ENCODE results near the gene CYP2C19. TPM values are rescaled to one million over a fixed set of nuclear protein-coding genes. Genes with fewer than 3 reads are reported as not detected.

The CYP2C19 gene
- total RNA-seq (not detected), polyA plus RNA-seq (not detected)
- long read RNA-seq, donor 1, result 0 reads
- long read RNA-seq, donor 2, result 0 reads

- no peak for TF ChIP-seq CTCF (IDR thresholded peaks at IDR 0.05 in 8 of 11, conservative IDR thresholded peaks at IDR 0.05 in 3 of 11)
- no peak for TF ChIP-seq POLR2A (IDR thresholded peaks at IDR 0.05)
- no peak for TF ChIP-seq POLR2AphosphoS5 (IDR thresholded peaks at IDR 0.05)
- no peak for DNase-seq
- H3K36me3 ChIP-seq, result no peaks in the 10 kb centered on the region
- intact Hi-C loops (cut with DNase I; ENCODE audit: low total_unique reads), result no loop called here
- H3K4me1 ChIP-seq, result no peaks in the 10 kb centered on the region
- H3K27me3 ChIP-seq (replicated peaks in 1 of 7), result no peaks in the 10 kb centered on the region
- H3K4me3 ChIP-seq, result no peak within 1 kb of the TSS
- WGBS, 5 donors, result 72 to 86% (median 81%) methylated on average over 3 of the region's 3 CpGs
- H3K9me3 ChIP-seq, result peaks cover 0 to 8% (median 0%) of the 10 kb centered on the region in 8 donors
- no peak within 1 kb of the TSS for H3K27ac ChIP-seq
Measured at GRCh38 chr10:94762393-94762792, at the start of gene CYP2C19. Gene CYP2C19 (plus strand): TSS chr10:94762681. CDS start chr10:94762706, 25 bp downstream.

- no peak for TF ChIP-seq POLR2A (IDR thresholded peaks at IDR 0.05)
- no peak for TF ChIP-seq CTCF (IDR thresholded peaks at IDR 0.05 in 8 of 11, conservative IDR thresholded peaks at IDR 0.05 in 3 of 11)
- no peak for TF ChIP-seq POLR2AphosphoS5 (IDR thresholded peaks at IDR 0.05)
- Histone ChIP-seq H3K4me3 (no peak overlapping the region), H3K4me1 (no peaks in the 10 kb centered on the region), H3K27me3 (replicated peaks in 1 of 7) (no peaks in the 10 kb centered on the region), H3K27ac (no peak overlapping the region), H3K36me3 (no peaks in the 10 kb centered on the region), H3K9me3 (peaks cover 0 to 4% (median 0%) of the 10 kb centered on the region in 8 donors)
- intact Hi-C loops (cut with DNase I; ENCODE audit: low total_unique reads), result no loop called here
- no peak for DNase-seq
Measured at GRCh38 chr10:94725871-94726270, 36.6 kb upstream of the CYP2C19 start.

GRCh38 chr10:94735197-94735596 is 27.3 kb upstream of the CYP2C19 start:
- H3K27me3 ChIP-seq (replicated peaks in 1 of 7), result no peaks in the 10 kb centered on the region
- TF ChIP-seq POLR2AphosphoS5 (IDR thresholded peaks at IDR 0.05) (no peak), CTCF (IDR thresholded peaks at IDR 0.05 in 8 of 11, conservative IDR thresholded peaks at IDR 0.05 in 3 of 11) (no peak), POLR2A (IDR thresholded peaks at IDR 0.05) (no peak)
- H3K27ac ChIP-seq, result no peak overlapping the region
- intact Hi-C loops (cut with DNase I; ENCODE audit: low total_unique reads), result no loop called here
- WGBS, 5 donors, result 71 to 81% (median 76%) methylated on average over 3 of the region's 3 CpGs
- no peak overlapping the region for H3K4me3 ChIP-seq
- DNase-seq, result no peak
- H3K4me1 ChIP-seq, result no peaks in the 10 kb centered on the region
- peaks cover 0 to 19% (median 10%) of the 10 kb centered on the region in 8 donors for H3K9me3 ChIP-seq
- H3K36me3 ChIP-seq, result no peaks in the 10 kb centered on the region

GRCh38 chr10:94738588-94738987 is 23.9 kb upstream of the CYP2C19 start:
- WGBS, 5 donors, result 67 to 79% (median 69%) methylated on average over 2 of the region's 2 CpGs
- no peak for DNase-seq

More at GRCh38 chr10:94738588-94738987, 23.9 kb upstream of the CYP2C19 start:
- Histone ChIP-seq H3K36me3 (no peaks in the 10 kb centered on the region), H3K27me3 (replicated peaks in 1 of 7) (no peaks in the 10 kb centered on the region), H3K4me1 (no peaks in the 10 kb centered on the region), H3K9me3 (peaks cover 0 to 44% (median 35%) of the 10 kb centered on the region in 8 donors), H3K4me3 (no peak overlapping the region), H3K27ac (no peak overlapping the region)
- intact Hi-C loops (cut with DNase I; ENCODE audit: low total_unique reads), result no loop called here
- TF ChIP-seq CTCF (IDR thresholded peaks at IDR 0.05 in 8 of 11, conservative IDR thresholded peaks at IDR 0.05 in 3 of 11), result no peak
- TF ChIP-seq POLR2AphosphoS5 (IDR thresholded peaks at IDR 0.05), result no peak
- TF ChIP-seq POLR2A (IDR thresholded peaks at IDR 0.05), result no peak

Measured in spleen (tissue), 13 donors.